Astrocyte of the spinal cord (primary cell): Measurements from ENCODE around the gene GRAP2.

Source experiments
- DNase-seq: peaks from one replicate; pipeline ENCODE4 v3.0.0; 2011; ENCODE audit warnings: low read depth, low spot score
- H3K4me3 ChIP-seq: 2 replicates; pipeline ENCODE4 v1.5.1; 2011; ENCODE audit warnings: low read depth, mild to moderate bottlenecking, low read length, moderate library complexity
- CTCF ChIP-seq: IDR thresholded peaks from 2 replicates; pipeline ENCODE4 v1.5.1; 2012; ENCODE audit warnings: low read depth, mild to moderate bottlenecking, low read length, inconsistent platforms
- in situ Hi-C: cut with HindIII; loops from 2 replicates; pipeline ENCODE4 v1.10.0; 2017; ENCODE audit warnings: low sequenced_read_pairs

Gene GRAP2

GRCh38 chr22:39914584-39914983 is 13.7 kb downstream of the GRAP2 start:
- H3K4me3 ChIP-seq = no peak overlapping the region
- no peak for TF ChIP-seq CTCF
- DNase-seq = no peak
- in situ Hi-C loops = no loop called here

- DNase-seq = no peak
- TF ChIP-seq CTCF = no peak
- in situ Hi-C loops = no loop called here
- no peak overlapping the region for H3K4me3 ChIP-seq
Observed at GRCh38 chr22:39915295-39915726, 14.4 kb downstream of the GRAP2 start.

GRCh38 chr22:39916496-39916895 is 15.6 kb downstream of the GRAP2 start:
- no peak overlapping the region for H3K4me3 ChIP-seq
- no peak for TF ChIP-seq CTCF
- DNase-seq = no peak
- in situ Hi-C loops = no loop called here

GRCh38 chr22:39917197-39917643 is 16.3 kb downstream of the GRAP2 start:
- in situ Hi-C loops = no loop called here
- H3K4me3 ChIP-seq = no peak overlapping the region
- no peak for DNase-seq
- TF ChIP-seq CTCF = no peak

- TF ChIP-seq CTCF = no peak
- no peak overlapping the region for H3K4me3 ChIP-seq
- no peak for DNase-seq
- in situ Hi-C loops = no loop called here
Observed at GRCh38 chr22:39917776-39918495, 17.1 kb downstream of the GRAP2 start.

GRCh38 chr22:39920134-39920743 is 19.4 kb downstream of the GRAP2 start:
- H3K4me3 ChIP-seq = no peak overlapping the region
- no peak for TF ChIP-seq CTCF
- in situ Hi-C loops = no loop called here
- DNase-seq = no peak
